IMR-90 (cell line): Measurements from ENCODE around the gene IL17REL. TPM values are rescaled to one million over a fixed set of nuclear protein-coding genes. Genes with fewer than 3 reads are reported as not detected.

Source experiments
- ATAC-seq: fragments of 200-7000 bp; cut with Tn5 transposase; 2 replicates; pipeline ENCODE4 v1.9.1; 2020; ENCODE audit warnings: low read depth, mild to moderate bottlenecking, moderate library complexity
- BruUV-seq: library from RNA; stranded (reverse); fragments of 400-500 nt; replicated peaks from 2 replicates; lab custom pipeline; 2021; lab: Mats Ljungman, UMichigan
- CTCF ChIA-PET: fragments of 300-600 bp; formaldehyde crosslinking; extraction: SDS; loops from one replicate; lab custom pipeline; 2021; ENCODE audit warnings: antibody characterized with exemption; lab: Yijun Ruan, JAX
- POLR2A ChIA-PET: fragments of 300-600 bp; sonication (Branson Sonifier 250); formaldehyde crosslinking; loops from one replicate; lab custom pipeline; 2022; ENCODE audit warnings: antibody characterized with exemption; ENCODE audit not compliant: unreplicated experiment; lab: Charles Lee
- DNase-seq: peaks from one replicate; pipeline ENCODE4 v3.0.0; 2013
- H2AFZ ChIP-seq: replicated peaks from 2 replicates; pipeline ENCODE3; 2013; ENCODE audit warnings: low read length, mild to moderate bottlenecking; ENCODE audit not compliant: poor library complexity
- H2AK5ac ChIP-seq: 2 replicates; pipeline ENCODE4 v1.6.1; 2013; ENCODE audit warnings: low read depth, low read length, inconsistent platforms
- H2AK9ac ChIP-seq: replicated peaks from 2 replicates; pipeline ENCODE3; 2013; ENCODE audit warnings: mild to moderate bottlenecking, low read depth, low read length, moderate library complexity; ENCODE audit not compliant: poor library complexity
- H2BK120ac ChIP-seq: 2 replicates; pipeline ENCODE4 v1.6.1; 2013; ENCODE audit warnings: low read depth, low read length, inconsistent platforms
- H2BK15ac ChIP-seq: 3 replicates; pipeline ENCODE4 v1.6.1; 2013; ENCODE audit warnings: low read depth, low read length, inconsistent platforms
- H2BK20ac ChIP-seq: 2 replicates; pipeline ENCODE4 v1.6.1; 2013; ENCODE audit warnings: low read depth, mild to moderate bottlenecking, inconsistent platforms, low read length, moderate library complexity
- H2BK5ac ChIP-seq: 2 replicates; pipeline ENCODE4 v1.6.1; 2013; ENCODE audit warnings: mild to moderate bottlenecking, low read depth, low read length, inconsistent platforms; ENCODE audit not compliant: poor library complexity, severe bottlenecking
- H3K14ac ChIP-seq: replicated peaks from 2 replicates; pipeline ENCODE4 v1.6.1; 2013; ENCODE audit warnings: low read depth, low read length, inconsistent platforms
- H3K18ac ChIP-seq: 2 replicates; pipeline ENCODE4 v1.6.1; 2013; ENCODE audit warnings: low read depth, low read length, control low read depth
- H3K23ac ChIP-seq: 2 replicates; pipeline ENCODE4 v1.6.1; 2013; ENCODE audit warnings: low read depth, low read length, inconsistent platforms
- H3K27ac ChIP-seq: 2 replicates; pipeline ENCODE4 v1.5.1; 2013; ENCODE audit warnings: mild to moderate bottlenecking, control low read depth, low read length; ENCODE audit not compliant: insufficient read depth
- H3K27me3 ChIP-seq: 2 replicates; pipeline ENCODE4 v1.6.1; 2013; ENCODE audit warnings: low read length; ENCODE audit not compliant: control insufficient read depth, insufficient read depth
- H3K36me3 ChIP-seq: 2 replicates; pipeline ENCODE4 v1.6.1; 2013; ENCODE audit warnings: low read length, mixed read lengths; ENCODE audit not compliant: control insufficient read depth, insufficient read depth
- H3K4ac ChIP-seq: 2 replicates; pipeline ENCODE4 v1.6.1; 2013; ENCODE audit warnings: low read depth, low read length, inconsistent platforms
- H3K4me1 ChIP-seq: 2 replicates; pipeline ENCODE4 v1.6.1; 2013; ENCODE audit warnings: low read length, mixed read lengths; ENCODE audit not compliant: control insufficient read depth, insufficient read depth
- H3K4me2 ChIP-seq: 2 replicates; pipeline ENCODE4 v1.6.1; 2013; ENCODE audit warnings: low read depth, mild to moderate bottlenecking, control low read depth, low read length, moderate library complexity
- H3K4me3 ChIP-seq: 2 replicates; pipeline ENCODE4 v1.5.1; 2013; ENCODE audit warnings: low read depth, mild to moderate bottlenecking, control low read depth, low read length, moderate library complexity; ENCODE audit not compliant: insufficient read depth
- H3K56ac ChIP-seq: 2 replicates; pipeline ENCODE4 v1.6.1; 2013; ENCODE audit warnings: low read length, inconsistent platforms; ENCODE audit not compliant: insufficient read depth; ENCODE audit errors: extremely low read depth
- H3K79me1 ChIP-seq, 2 experiments: 2 replicates each; pipeline ENCODE4 v1.6.1; 2013; ENCODE audit warnings: low read length in 2 of 2, inconsistent platforms in 1 of 2, low read depth in 1 of 2
- H3K9ac ChIP-seq: 2 replicates; pipeline ENCODE4 v1.6.1; 2013; ENCODE audit warnings: low read depth, low read length, control low read depth
- H3K9me1 ChIP-seq: 2 replicates; pipeline ENCODE4 v1.6.1; 2013; ENCODE audit warnings: low read length, inconsistent platforms; ENCODE audit not compliant: insufficient read depth
- H3K9me3 ChIP-seq: 2 replicates; pipeline ENCODE4 v1.6.1; 2013; ENCODE audit warnings: low read length; ENCODE audit not compliant: control insufficient read depth, insufficient read depth
- H4K20me1 ChIP-seq: 2 replicates; pipeline ENCODE4 v1.6.1; 2013; ENCODE audit warnings: low read length, inconsistent platforms; ENCODE audit not compliant: insufficient read depth
- H4K5ac ChIP-seq: 2 replicates; pipeline ENCODE4 v1.6.1; 2013; ENCODE audit warnings: mild to moderate bottlenecking, low read depth, low read length, control low read depth
- H4K8ac ChIP-seq, 2 experiments: 2 replicates each; pipeline ENCODE4 v1.6.1; 2013; ENCODE audit warnings: low read depth in 2 of 2, low read length in 2 of 2, control low read depth in 1 of 2, inconsistent platforms in 1 of 2
- H4K91ac ChIP-seq: 2 replicates; pipeline ENCODE4 v1.6.1; 2013; ENCODE audit warnings: low read depth, low read length, inconsistent platforms; ENCODE audit not compliant: insufficient read depth
- BHLHE40 ChIP-seq: fragments of 150-350 bp; IDR thresholded peaks from 2 replicates; pipeline ENCODE4 v1.6.1; 2016; ENCODE audit warnings: mild to moderate bottlenecking, low read depth, low read length
- CEBPB ChIP-seq: IDR thresholded peaks from 2 replicates; pipeline ENCODE4 v1.6.1; 2012; ENCODE audit warnings: low read depth, low read length, improper control_type of control experiment
- CHD1 ChIP-seq: IDR thresholded peaks from 2 replicates; pipeline ENCODE4 v1.6.1; 2012; ENCODE audit warnings: low read depth, low read length, improper control_type of control experiment
- CTCF ChIP-seq: conservative IDR thresholded peaks from 2 replicates; pipeline ENCODE4 v1.5.1; 2012; ENCODE audit warnings: mild to moderate bottlenecking, low read depth, low read length, improper control_type of control experiment
- ELK1 ChIP-seq: fragments of 150-350 bp; IDR thresholded peaks from 2 replicates; pipeline ENCODE4 v1.6.1; 2016; ENCODE audit warnings: low read depth, mild to moderate bottlenecking, low read length, moderate library complexity, borderline replicate concordance
- FOS ChIP-seq: fragments of 150-350 bp; IDR thresholded peaks from 2 replicates; pipeline ENCODE4 v1.6.1; 2016; ENCODE audit warnings: low read depth, low read length
- MAFK ChIP-seq: IDR thresholded peaks from 2 replicates; pipeline ENCODE4 v1.6.1; 2012; ENCODE audit warnings: low read depth, low read length, improper control_type of control experiment
- MAZ ChIP-seq: IDR thresholded peaks from 2 replicates; pipeline ENCODE4 v1.6.1; 2012; ENCODE audit warnings: low read depth, mild to moderate bottlenecking, low read length, improper control_type of control experiment, moderate library complexity, borderline replicate concordance
- MXI1 ChIP-seq: IDR thresholded peaks from 2 replicates; pipeline ENCODE4 v1.6.1; 2012; ENCODE audit warnings: low read depth, mild to moderate bottlenecking, low read length, moderate library complexity, borderline replicate concordance
- NFE2L2 ChIP-seq: fragments of 150-350 bp; IDR thresholded peaks from 2 replicates; pipeline ENCODE4 v1.6.1; 2016; ENCODE audit warnings: low read depth, mild to moderate bottlenecking, low read length
- POLR2A ChIP-seq: IDR thresholded peaks from 2 replicates; pipeline ENCODE4 v1.6.1; 2012; ENCODE audit warnings: mild to moderate bottlenecking, low read depth, low read length
- RAD21 ChIP-seq: IDR thresholded peaks from 2 replicates; pipeline ENCODE4 v1.6.1; 2012; ENCODE audit warnings: low read length, improper control_type of control experiment
- RCOR1 ChIP-seq: IDR thresholded peaks from 2 replicates; pipeline ENCODE4 v1.6.1; 2012; ENCODE audit warnings: mild to moderate bottlenecking, low read length, improper control_type of control experiment; ENCODE audit not compliant: insufficient replicate concordance
- RFX5 ChIP-seq: IDR thresholded peaks from 2 replicates; pipeline ENCODE4 v1.8.0; 2012; ENCODE audit warnings: low read depth, mild to moderate bottlenecking, low read length, moderate library complexity
- SMC3 ChIP-seq: fragments of 150-350 bp; IDR thresholded peaks from 2 replicates; pipeline ENCODE4 v1.6.1; 2016; ENCODE audit warnings: low read depth, mild to moderate bottlenecking, antibody characterized with exemption, low read length, moderate library complexity
- USF2 ChIP-seq: fragments of 150-350 bp; IDR thresholded peaks from 2 replicates; pipeline ENCODE4 v1.6.1; 2017; ENCODE audit warnings: mild to moderate bottlenecking, antibody characterized with exemption, low read length, low read depth
- WGBS, 2 experiments: methylation state at CpG; one replicate each; pipeline versions ENCODE4 v1.1.5 to v1.1.7; 2013; ENCODE audit warnings: missing lambda C conversion rate in 2 of 2; ENCODE audit not compliant: insufficient read length in 1 of 2; ENCODE audit errors: extremely low coverage in 2 of 2; 5-methylcytosine and 5-hydroxymethylcytosine counted together
- dilution Hi-C: fragments of 300-500 bp; cut with HindIII; formaldehyde crosslinking; loops from one replicate; pipeline ENCODE4 v1.14.3; 2018; ENCODE audit warnings: low sequenced_read_pairs; ENCODE audit not compliant: unreplicated experiment
- in situ Hi-C: fragments of 300-500 bp; cut with MboI; formaldehyde crosslinking; loops from 3 replicates; pipeline ENCODE4 v1.14.3; 2019; ENCODE audit warnings: low sequenced_read_pairs, inconsistent platforms, mixed read lengths
- intact Hi-C: fragments of 100-400 bp; cut with micrococcal nuclease; formaldehyde crosslinking; loops from 2 replicates; pipeline ENCODE4 v1.10.0; 2022
- polyA plus RNA-seq, 3 experiments: library from polyadenylated mRNA; depleted of rRNA; stranded (reverse); fragments of >200 nt; gene quantifications; 2 replicates each; pipeline ENCODE4 v1.2.3, GENCODE V29; 2012; ENCODE audit warnings: low replicate concordance in 1 of 3
- total RNA-seq: library from RNA; depleted of rRNA; stranded (reverse); fragments of >200 nt; gene quantifications from 2 replicates; pipeline ENCODE4 v1.2.3, GENCODE V29; 2012

Gene IL17REL
- total and polyA plus RNA-seq, 2 of the 4 experiments (the other 2 are of a cell fraction), result not detected

- H3K23ac ChIP-seq, result no peak overlapping the region
- intact Hi-C loops, result no loop called here
- H2BK15ac ChIP-seq, result no peak overlapping the region
- no peak overlapping the region for H3K56ac ChIP-seq
- ChIA-PET POLR2A (no interaction called here), CTCF (no interaction called here)
- H3K27me3 ChIP-seq, result peaks cover 39% of the 10 kb centered on the region
- dilution Hi-C loops, result no loop called here
- no peak overlapping the region for H3K14ac ChIP-seq
- H3K27ac ChIP-seq, result no peak overlapping the region
- H3K9ac ChIP-seq, result no peak overlapping the region
- H3K9me3 ChIP-seq, result peaks cover 12% of the 10 kb centered on the region
- no peak overlapping the region for H2BK20ac ChIP-seq
- no peak overlapping the region for H2BK5ac ChIP-seq
- H3K4me1 ChIP-seq, result peaks cover 6% of the 10 kb centered on the region; the same call in 1 of the 2 replicates
- in situ Hi-C loops, result no loop called here
- H4K5ac ChIP-seq, result no peak overlapping the region
- H3K9me1 ChIP-seq, result no peaks in the 10 kb centered on the region
- H2AK5ac ChIP-seq, result no peak overlapping the region
- H2AK9ac ChIP-seq, result no peak overlapping the region
- no peaks in the 10 kb centered on the region for H3K36me3 ChIP-seq
- no peak for TF ChIP-seq NFE2L2
- no peak for TF ChIP-seq CHD1
- TF ChIP-seq RAD21, result no peak
- no peak for TF ChIP-seq CEBPB
- TF ChIP-seq MAFK, result no peak
- no peak for TF ChIP-seq ELK1
- TF ChIP-seq BHLHE40, result no peak
- no peak for TF ChIP-seq USF2
- no peak for TF ChIP-seq MAZ
- TF ChIP-seq POLR2A, result no peak
- no peak for TF ChIP-seq MXI1
- no peak for TF ChIP-seq FOS
- TF ChIP-seq SMC3, result no peak
- TF ChIP-seq CTCF, result no peak
- no peak for TF ChIP-seq RFX5
- no peak for TF ChIP-seq RCOR1
- H2BK120ac ChIP-seq, result no peak overlapping the region
- H4K91ac ChIP-seq, result no peak overlapping the region
- no peaks in the 10 kb centered on the region for H4K20me1 ChIP-seq
- ATAC-seq, result no peak
- H3K79me1 ChIP-seq, result no peaks in the 10 kb centered on the region
- no peak overlapping the region for H4K8ac ChIP-seq
- whole genome bisulfite sequencing, 2 experiments, result 72% methylated on average over 4 of the region's 14 CpGs; no CpG with 5 or more reads in 1 of the 2 experiments
- no peak overlapping the region for H3K18ac ChIP-seq
- no TSS peak for BruUV-seq
- peak; percentile 14 for DNase-seq
- no peak overlapping the region for H3K4ac ChIP-seq
- H2AFZ ChIP-seq, result no peak overlapping the region
- H3K4me3 ChIP-seq, result no peak overlapping the region
- H3K4me2 ChIP-seq, result no peak overlapping the region
Measured at GRCh38 chr22:50057278-50058060, 44.9 kb upstream of the IL17REL start.
